B cell (primary cell): Measurements from ENCODE around the gene FTO.

Source experiments
- EZH2 ChIP-seq: IDR thresholded peaks from 2 replicates; pipeline ENCODE4 v1.6.1; 2012; ENCODE audit warnings: borderline replicate concordance, low read depth, mild to moderate bottlenecking, moderate library complexity, low read length; ENCODE audit not compliant: insufficient read depth, poor library complexity, severe bottlenecking
- TF ChIP-seq, protein P1 (sequence below): fragments of 200-600 bp; IDR thresholded peaks from one replicate; pipeline ENCODE4 v1.8.0; 2022; ENCODE audit warnings: antibody characterized with exemption, mild to moderate bottlenecking

DNA sequence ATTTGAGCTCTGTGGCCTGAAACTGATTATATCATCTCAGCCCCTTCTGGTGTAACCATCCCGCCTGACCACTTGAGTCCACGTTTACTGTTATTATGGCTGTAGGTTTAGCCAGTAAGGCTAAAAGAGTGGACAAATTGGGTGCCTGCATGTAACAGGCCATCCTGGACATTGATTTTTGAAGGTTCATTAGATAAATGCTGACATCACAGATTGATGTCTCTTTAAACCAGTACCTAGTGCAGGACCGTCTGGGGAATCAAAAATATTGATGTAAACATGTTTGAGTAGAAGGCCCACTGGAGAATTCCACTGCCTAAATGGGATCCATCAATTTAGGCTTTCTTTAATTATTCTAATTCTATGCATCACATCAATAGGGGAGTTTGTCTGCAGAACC is 367.6 kb downstream of the FTO start:
- TF ChIP-seq, protein P1, sequence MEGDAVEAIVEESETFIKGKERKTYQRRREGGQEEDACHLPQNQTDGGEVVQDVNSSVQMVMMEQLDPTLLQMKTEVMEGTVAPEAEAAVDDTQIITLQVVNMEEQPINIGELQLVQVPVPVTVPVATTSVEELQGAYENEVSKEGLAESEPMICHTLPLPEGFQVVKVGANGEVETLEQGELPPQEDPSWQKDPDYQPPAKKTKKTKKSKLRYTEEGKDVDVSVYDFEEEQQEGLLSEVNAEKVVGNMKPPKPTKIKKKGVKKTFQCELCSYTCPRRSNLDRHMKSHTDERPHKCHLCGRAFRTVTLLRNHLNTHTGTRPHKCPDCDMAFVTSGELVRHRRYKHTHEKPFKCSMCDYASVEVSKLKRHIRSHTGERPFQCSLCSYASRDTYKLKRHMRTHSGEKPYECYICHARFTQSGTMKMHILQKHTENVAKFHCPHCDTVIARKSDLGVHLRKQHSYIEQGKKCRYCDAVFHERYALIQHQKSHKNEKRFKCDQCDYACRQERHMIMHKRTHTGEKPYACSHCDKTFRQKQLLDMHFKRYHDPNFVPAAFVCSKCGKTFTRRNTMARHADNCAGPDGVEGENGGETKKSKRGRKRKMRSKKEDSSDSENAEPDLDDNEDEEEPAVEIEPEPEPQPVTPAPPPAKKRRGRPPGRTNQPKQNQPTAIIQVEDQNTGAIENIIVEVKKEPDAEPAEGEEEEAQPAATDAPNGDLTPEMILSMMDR: no peak
- no peak for TF ChIP-seq EZH2
